ENCODE results near the gene HIGD1B.

HIGD1B gene

DNA sequence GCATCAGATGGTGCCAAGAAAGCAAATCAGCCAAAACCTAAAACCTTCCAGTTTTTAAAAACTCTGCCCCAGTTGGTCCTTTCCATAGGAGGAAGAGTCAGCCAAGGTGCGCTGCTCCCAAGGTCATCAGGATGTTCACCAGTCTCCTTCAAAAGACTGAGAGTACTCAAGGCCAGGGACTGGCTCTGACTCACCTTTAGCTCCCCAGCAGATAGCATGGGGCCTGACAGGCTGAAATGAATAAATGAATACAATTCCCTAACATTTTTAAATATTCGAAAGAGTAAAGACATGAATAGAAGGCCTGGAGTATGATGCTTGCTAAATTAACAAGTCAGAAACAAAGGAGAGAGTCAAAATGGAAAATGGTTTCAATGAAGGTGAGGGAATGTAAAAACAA, 32.4 kb downstream of the HIGD1B start:
- no peak for DNase-seq

DNA sequence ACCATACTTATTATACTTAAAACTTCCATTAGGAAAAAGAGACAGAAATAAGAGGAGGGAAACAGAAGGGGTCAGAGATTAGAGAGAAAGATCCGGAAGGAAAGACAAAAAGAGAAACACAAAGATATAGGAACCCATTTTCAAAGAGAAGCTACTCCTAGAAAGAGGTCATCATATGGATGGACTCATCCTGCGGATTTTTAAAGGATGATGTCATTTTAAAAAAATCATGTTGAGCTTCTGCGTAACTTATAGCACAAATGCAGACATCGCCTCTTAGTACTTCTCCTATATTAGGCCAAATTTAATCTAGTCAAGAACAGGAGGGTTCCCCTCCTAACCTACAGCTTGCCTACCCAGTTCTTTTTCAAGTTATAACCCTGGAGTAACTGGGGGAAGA, 33.5 kb downstream of the HIGD1B start:
- DNase-seq: no peak

DNA sequence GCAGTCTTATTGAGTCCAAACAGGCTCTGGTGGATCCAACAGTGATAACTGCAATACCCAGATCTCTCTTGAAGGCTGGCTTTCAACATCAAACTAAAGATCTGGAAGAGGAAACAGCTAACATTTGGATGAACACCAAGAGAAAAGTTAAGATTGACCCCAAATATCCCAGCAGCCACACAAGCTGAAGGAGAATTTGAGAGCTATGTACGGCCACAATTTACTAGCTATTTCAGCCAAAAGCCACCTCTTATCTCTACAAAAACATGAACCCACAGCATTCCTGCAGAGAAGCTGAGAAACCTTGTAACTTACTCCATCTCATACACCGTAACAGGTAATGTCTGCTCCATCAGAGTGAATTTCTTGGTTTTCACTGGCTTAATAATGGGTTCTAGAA, 37.3 kb downstream of the HIGD1B start:
- DNase-seq: no peak

DNA sequence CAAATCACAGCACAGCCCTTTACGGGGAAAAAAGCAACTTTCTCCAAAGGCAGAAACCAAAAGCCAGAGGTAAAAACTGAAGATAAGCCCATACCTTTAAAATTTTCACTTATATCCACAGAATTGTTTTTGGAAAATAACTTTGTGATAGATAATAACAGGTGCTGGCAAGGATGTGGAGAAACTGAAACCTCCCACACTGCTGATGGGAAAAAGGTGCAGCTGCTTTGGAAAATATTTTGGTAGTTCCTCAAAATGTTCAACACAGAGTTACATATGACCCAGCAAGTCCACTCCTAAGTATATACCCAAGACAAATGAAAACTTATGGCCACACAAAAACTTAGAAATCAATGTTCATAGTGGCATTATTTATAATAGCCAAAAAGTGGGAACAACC, 39.3 kb downstream of the HIGD1B start:
- no peak for DNase-seq

DNA sequence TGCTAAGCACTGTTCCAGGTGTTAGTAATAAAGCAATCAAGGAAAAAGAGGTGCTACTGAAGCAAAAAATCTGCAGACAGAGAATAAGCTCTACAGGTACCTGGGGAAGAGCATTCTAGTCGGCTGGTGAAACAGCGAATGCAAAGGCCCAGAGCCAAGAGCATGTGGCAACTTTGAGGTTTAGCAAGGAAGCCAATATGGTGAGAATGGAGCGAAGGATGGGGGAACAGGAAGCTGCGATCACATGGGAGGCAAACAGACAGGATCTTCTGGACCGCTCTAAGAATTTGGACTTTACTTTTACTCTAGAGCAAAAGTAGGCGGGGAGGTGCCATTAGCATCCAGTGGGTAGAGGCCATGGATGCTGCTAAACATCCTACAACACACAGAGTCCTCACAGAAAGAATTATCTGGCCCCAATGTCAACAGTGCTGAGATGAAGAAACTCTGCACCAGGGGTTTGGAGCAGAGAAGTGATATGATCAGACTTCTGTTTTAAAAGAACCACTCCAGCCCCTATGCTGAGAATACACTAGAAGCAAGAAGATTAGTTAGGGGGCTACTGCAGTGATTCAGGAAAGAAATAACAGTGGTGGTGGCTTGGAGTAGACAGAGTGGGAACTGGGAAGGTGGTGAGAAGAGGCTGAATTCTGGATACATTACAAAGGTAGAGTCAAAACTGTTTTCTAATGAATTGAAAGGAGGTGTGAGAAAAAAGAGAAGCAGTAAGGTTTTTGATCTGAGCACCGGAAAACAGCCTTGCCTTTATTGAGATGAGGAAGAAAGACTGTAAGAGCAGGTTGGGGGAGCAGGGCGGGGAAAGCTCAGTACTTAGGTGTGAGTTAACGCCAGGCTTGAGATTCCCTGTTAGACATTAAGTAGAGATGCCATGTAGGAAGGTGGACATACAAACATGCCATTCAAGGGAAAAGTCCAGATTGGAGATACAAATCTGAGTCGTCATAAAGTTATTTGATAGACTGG, 40.6 kb downstream of the HIGD1B start:
- no peak for DNase-seq

DNA sequence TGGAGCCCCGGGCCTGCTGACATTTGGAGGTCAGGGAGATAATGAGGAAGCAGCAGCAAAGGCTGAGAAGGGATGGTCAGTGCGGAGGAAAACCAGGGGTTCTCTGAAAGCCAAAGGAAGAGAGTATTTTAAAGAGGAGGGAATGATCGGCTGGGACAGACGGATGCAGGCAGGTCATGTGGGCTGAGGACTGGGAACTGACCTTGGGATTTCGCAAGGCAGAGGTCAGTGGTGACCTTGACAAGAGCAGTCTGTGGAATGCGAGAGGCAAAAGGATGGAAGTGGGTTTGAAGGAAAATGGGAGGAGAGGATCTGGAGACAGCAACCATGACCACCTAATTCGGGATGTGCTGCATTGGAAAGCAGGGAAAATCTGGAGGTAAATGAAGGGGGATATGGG, 41.3 kb downstream of the HIGD1B start:
- no peak for DNase-seq

DNA sequence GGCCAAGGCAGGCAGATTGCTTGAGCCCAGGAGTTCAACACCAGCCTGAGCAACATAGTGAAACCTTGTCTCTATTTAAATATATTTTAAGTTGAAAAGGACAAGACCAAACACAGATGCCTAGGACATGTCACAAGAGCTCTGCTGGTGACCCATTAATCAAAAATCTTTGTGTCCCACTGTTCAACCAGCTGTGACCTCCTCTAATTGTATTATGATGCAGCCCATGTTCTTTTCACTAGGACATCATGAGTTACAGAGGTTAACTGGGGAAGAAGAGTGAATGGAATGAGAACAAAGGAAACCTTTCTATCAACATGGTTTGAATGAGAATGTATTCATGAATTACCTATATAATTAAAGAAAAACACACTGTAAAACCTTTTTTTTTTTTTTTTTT, 44.6 kb downstream of the HIGD1B start:
- DNase-seq: no peak

DNA sequence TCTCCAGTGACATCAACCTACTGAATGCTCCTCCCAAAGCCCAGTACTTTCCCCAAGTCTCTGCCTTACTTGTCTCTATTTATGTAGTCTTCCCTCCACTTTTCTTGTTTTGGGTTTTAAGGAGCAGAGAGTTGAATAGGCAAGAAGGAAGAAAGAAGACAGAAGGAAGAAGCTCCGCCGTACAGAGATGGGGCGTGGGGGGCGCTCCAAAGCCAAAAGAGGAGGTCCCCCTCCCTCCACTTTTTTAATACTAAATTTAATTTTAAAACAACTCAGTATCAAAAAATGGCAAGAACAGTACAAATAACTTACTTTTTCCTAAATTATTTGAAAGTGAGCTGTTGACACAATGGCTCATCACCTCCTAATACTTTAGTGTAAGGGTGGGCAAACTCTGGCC, 47.0 kb downstream of the HIGD1B start:
- DNase-seq: no peak

DNA sequence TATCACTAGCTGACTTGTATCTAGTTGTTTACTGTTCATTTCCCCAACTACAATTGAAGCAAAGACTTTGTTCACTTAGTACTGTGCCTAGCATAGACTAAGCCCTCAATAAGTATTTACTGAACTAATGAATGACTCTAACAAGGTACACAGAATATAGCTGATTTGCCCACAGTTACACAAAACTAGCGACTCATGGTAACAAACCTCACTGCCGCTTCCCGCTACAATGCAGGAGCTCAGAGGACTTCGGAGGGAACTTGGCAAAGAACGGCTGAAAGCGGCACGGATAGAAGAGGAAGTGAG, 51.0 kb downstream of the HIGD1B start:
- no peak for DNase-seq

DNA sequence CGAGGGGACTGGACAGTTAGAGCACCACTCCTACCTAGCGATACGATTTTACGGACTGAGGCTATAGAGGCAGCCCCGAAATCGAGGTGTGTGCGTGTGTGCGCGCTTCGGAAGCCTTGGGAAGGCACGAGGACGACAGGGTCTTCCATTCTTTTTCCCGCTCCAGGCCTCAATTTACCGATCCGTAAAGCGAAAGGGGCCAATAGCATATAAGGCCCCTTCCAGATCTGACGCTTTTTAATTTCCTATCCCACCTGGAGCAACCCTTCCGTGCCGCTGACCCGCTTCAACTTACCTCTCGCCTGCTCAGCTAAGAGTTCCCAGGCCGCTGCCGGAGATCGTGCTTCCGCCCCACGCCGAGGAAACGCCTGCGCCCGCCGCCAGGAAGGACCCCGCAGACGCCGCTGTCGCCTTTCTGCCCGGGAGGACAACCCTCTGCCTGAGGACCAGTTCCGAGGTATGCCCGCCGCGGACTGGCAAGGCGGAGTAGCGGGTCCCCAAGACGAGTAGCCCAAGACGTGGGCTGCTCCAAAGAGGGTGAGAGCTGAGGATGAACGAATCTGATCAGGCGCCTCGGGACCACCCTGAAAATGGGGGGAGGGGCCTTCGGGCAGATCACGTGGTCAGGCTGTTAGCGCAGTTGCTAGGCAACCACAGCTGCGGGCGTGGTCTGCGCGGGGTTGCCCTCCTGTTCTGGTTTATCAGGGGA, 51.5 kb downstream of the HIGD1B start, which contains the start of gene EFTUD2:
EFTUD2 (minus strand) TSS at position 372 of the 709 bp plus-strand sequence. CDS start 4,924 bp downstream, outside the sequence.
- peak; percentile 98 for DNase-seq
